Measurements from ENCODE around the gene TPRN. TPM values are rescaled to one million over a fixed set of nuclear protein-coding genes. Genes with fewer than 3 reads are reported as not detected.

TPRN gene
- total and polyA plus RNA-seq, 2 donors (not counting 1 experiment from before 2014, with no cell fraction given): 1.6 to 5.8 TPM

DNA sequence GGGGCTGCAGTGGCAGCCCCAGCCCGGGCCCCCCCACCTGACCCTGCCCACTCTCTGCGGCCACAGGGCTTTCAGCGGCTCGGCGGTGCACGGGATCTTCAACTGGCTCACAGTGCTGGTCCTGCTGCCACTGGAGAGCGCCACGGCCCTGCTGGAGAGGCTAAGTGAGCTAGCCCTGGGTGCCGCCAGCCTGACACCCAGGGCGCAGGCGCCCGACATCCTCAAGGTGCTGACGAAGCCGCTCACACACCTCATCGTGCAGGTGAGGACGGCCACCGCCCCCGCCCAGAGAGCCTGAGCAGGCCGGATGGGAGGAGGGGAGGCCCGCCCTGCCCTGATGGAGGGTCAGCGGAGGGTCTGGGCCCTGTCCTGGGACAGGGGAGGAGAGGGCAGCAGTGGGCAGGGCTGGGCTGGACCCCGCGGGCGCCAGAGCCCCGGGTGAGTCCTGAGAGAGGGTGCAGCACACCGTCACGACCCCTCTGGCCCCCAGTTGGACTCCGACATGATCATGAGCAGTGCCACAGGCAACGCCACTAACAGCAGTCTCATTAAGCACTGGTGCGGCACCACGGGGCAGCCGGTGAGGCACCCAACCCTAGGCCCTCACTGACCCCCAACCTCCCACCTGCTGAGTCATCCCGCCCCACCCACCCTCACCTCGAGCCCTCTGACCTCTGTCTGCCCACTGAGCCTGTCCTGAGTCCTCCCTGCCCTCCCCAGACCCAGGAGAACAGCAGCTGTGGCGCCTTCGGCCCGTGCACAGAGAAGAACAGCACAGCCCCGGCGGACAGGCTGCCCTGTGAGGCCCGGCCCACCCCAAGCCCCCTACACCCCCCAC lies 32.8 kb upstream of the TPRN start:
- peaks cover 3% of the 10 kb centered on the region for H3K79me2 ChIP-seq (ENCODE audit: control insufficient read depth, insufficient read depth, low read length)
- H3K9ac ChIP-seq (ENCODE audit: insufficient read depth, low read length): no peak overlapping the region
- H3K9me3 ChIP-seq (ENCODE audit: control insufficient read depth, insufficient read depth, low read depth, low read length): no peaks in the 10 kb centered on the region
- H3K4me3 ChIP-seq (replicated peaks in 1 of 4; ENCODE audit: control extremely low read depth in 1 of 4, insufficient read depth in 1 of 4, low read depth in 3 of 4, low read length in 4 of 4): no peak overlapping the region
- H3K27ac ChIP-seq (ENCODE audit: insufficient read depth, low read length): no peak overlapping the region
- no peak overlapping the region for H2AFZ ChIP-seq (ENCODE audit: low read length)
- no peaks in the 10 kb centered on the region for H3K4me1 ChIP-seq (ENCODE audit: control insufficient read depth, extremely low read depth, insufficient read depth, low read length)
- H3K36me3 ChIP-seq (ENCODE audit: control insufficient read depth, insufficient read depth, low read length): no peaks in the 10 kb centered on the region
- H3K27me3 ChIP-seq (ENCODE audit: control insufficient read depth, insufficient read depth, low read length): no peaks in the 10 kb centered on the region
- no peak overlapping the region for H3K4me2 ChIP-seq (ENCODE audit: extremely low read depth, insufficient read depth, low read length)
- DNase-seq (ENCODE audit: low read depth in 2 of 2): no peak
- TF ChIP-seq, protein P1, sequence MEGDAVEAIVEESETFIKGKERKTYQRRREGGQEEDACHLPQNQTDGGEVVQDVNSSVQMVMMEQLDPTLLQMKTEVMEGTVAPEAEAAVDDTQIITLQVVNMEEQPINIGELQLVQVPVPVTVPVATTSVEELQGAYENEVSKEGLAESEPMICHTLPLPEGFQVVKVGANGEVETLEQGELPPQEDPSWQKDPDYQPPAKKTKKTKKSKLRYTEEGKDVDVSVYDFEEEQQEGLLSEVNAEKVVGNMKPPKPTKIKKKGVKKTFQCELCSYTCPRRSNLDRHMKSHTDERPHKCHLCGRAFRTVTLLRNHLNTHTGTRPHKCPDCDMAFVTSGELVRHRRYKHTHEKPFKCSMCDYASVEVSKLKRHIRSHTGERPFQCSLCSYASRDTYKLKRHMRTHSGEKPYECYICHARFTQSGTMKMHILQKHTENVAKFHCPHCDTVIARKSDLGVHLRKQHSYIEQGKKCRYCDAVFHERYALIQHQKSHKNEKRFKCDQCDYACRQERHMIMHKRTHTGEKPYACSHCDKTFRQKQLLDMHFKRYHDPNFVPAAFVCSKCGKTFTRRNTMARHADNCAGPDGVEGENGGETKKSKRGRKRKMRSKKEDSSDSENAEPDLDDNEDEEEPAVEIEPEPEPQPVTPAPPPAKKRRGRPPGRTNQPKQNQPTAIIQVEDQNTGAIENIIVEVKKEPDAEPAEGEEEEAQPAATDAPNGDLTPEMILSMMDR (conservative IDR thresholded peaks at IDR 0.05 in 1 of 2, IDR thresholded peaks at IDR 0.05 in 1 of 2; ENCODE audit: low read depth in 1 of 2, low read length in 2 of 2): no peak
- no peak for TF ChIP-seq EZH2 (IDR thresholded peaks at IDR 0.05; ENCODE audit: low read length, missing control alignments)
- no peaks in the 10 kb centered on the region for H4K20me1 ChIP-seq (ENCODE audit: control insufficient read depth, extremely low read depth, insufficient read depth, low read length)

DNA sequence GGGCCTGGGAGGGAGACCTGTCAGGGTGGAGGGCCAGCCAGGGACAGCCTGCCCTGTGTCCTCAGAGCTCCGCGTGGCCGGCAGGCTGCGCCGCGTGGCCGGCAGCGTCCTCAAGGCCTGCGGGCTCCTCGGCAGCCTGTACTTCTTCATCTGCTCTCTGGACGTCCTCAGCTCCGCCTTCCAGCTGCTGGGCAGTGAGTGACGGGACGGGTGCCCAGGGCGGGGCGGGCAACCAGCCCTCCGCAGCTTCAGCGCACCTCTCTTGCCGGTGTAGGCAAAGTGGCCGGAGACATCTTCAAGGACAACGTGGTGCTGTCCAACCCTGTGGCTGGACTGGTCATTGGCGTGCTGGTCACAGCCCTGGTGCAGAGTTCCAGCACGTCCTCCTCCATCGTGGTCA lies 32.0 kb upstream of the TPRN start:
- Histone ChIP-seq H3K4me1 (ENCODE audit: control insufficient read depth, extremely low read depth, insufficient read depth, low read length) (no peaks in the 10 kb centered on the region), H3K9ac (ENCODE audit: insufficient read depth, low read length) (no peak overlapping the region), H3K4me3 (replicated peaks in 1 of 4; ENCODE audit: control extremely low read depth in 1 of 4, insufficient read depth in 1 of 4, low read depth in 3 of 4, low read length in 4 of 4) (no peak overlapping the region), H3K4me2 (ENCODE audit: extremely low read depth, insufficient read depth, low read length) (no peak overlapping the region), H3K79me2 (ENCODE audit: control insufficient read depth, insufficient read depth, low read length) (no peaks in the 10 kb centered on the region), H3K27me3 (ENCODE audit: control insufficient read depth, insufficient read depth, low read length) (no peaks in the 10 kb centered on the region), H3K27ac (ENCODE audit: insufficient read depth, low read length) (no peak overlapping the region), H4K20me1 (ENCODE audit: control insufficient read depth, extremely low read depth, insufficient read depth, low read length) (no peaks in the 10 kb centered on the region), H2AFZ (ENCODE audit: low read length) (no peak overlapping the region), H3K36me3 (ENCODE audit: control insufficient read depth, insufficient read depth, low read length) (no peaks in the 10 kb centered on the region), H3K9me3 (ENCODE audit: control insufficient read depth, insufficient read depth, low read depth, low read length) (no peaks in the 10 kb centered on the region)
- no peak for DNase-seq (ENCODE audit: low read depth in 2 of 2)
- no peak for TF ChIP-seq EZH2 (IDR thresholded peaks at IDR 0.05; ENCODE audit: low read length, missing control alignments)
- TF ChIP-seq, protein P1 (conservative IDR thresholded peaks at IDR 0.05 in 1 of 2, IDR thresholded peaks at IDR 0.05 in 1 of 2; ENCODE audit: low read depth in 1 of 2, low read length in 2 of 2): no peak

DNA sequence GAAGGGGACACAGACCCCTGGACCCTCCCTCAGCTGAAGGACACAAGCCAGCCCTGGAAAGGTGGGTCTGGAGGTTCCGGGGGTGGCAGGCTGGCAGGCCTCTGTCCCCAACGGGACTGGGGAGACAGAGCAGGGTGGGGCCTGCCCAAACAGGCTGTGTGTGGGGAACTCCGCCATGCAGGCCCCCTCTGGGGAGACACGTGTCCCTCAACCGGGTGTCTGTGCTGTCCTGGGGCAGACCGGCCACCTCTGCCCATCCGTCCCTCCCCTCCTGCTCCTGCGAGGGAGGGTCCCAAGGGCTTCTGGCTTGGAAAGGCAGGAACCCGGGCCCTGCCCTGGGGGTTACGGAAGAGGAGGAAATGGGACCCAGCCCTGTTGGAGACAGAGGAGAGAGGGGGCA lies 31.6 kb upstream of the TPRN start:
- no peak for TF ChIP-seq EZH2 (IDR thresholded peaks at IDR 0.05; ENCODE audit: low read length, missing control alignments)
- TF ChIP-seq, protein P1 (conservative IDR thresholded peaks at IDR 0.05 in 1 of 2, IDR thresholded peaks at IDR 0.05 in 1 of 2; ENCODE audit: low read depth in 1 of 2, low read length in 2 of 2): no peak
- Histone ChIP-seq H3K36me3 (ENCODE audit: control insufficient read depth, insufficient read depth, low read length) (no peaks in the 10 kb centered on the region), H2AFZ (ENCODE audit: low read length) (no peak overlapping the region), H3K4me3 (replicated peaks in 1 of 4; ENCODE audit: control extremely low read depth in 1 of 4, insufficient read depth in 1 of 4, low read depth in 3 of 4, low read length in 4 of 4) (no peak overlapping the region), H3K27ac (ENCODE audit: insufficient read depth, low read length) (no peak overlapping the region), H3K79me2 (ENCODE audit: control insufficient read depth, insufficient read depth, low read length) (no peaks in the 10 kb centered on the region), H3K9me3 (ENCODE audit: control insufficient read depth, insufficient read depth, low read depth, low read length) (no peaks in the 10 kb centered on the region), H3K9ac (ENCODE audit: insufficient read depth, low read length) (no peak overlapping the region), H3K27me3 (ENCODE audit: control insufficient read depth, insufficient read depth, low read length) (no peaks in the 10 kb centered on the region), H3K4me2 (ENCODE audit: extremely low read depth, insufficient read depth, low read length) (no peak overlapping the region), H3K4me1 (ENCODE audit: control insufficient read depth, extremely low read depth, insufficient read depth, low read length) (no peaks in the 10 kb centered on the region), H4K20me1 (ENCODE audit: control insufficient read depth, extremely low read depth, insufficient read depth, low read length) (no peaks in the 10 kb centered on the region)
- DNase-seq (ENCODE audit: low read depth in 2 of 2): no peak
